Measurements from ENCODE around the gene CACNA1F. TPM values are rescaled to one million over a fixed set of nuclear protein-coding genes. Genes with fewer than 3 reads are reported as not detected.

CACNA1F gene
- total RNA-seq, 4 donors from 2014 or later, result 0.10 to 0.21 (median 0.13) TPM; not detected in 1

GRCh38 chrX:49179358-49179757, 53.8 kb downstream of the CACNA1F start:
- Histone ChIP-seq H3K27ac (no peak overlapping the region), H3K36me3 (peaks cover 0 to 4% of the 10 kb centered on the region in 2 donors), H3K4me1 (no peaks in the 10 kb centered on the region), H3K4me3 (replicated peaks in 1 of 3) (no peak overlapping the region), H3K27me3 (no peaks in the 10 kb centered on the region), H3K9me3 (no peaks in the 10 kb centered on the region)
- intact Hi-C loops (cut with DNase I), result no loop called here
- DNase-seq, result no peak
- TF ChIP-seq POLR2A (IDR thresholded peaks at IDR 0.05) (no peak), CTCF (IDR thresholded peaks at IDR 0.05) (no peak)
- 100% methylated on average over 1 of the region's 2 CpGs for WGBS, 2 donors

- Histone ChIP-seq H3K27ac (no peak overlapping the region), H3K4me3 (replicated peaks in 1 of 3) (no peak overlapping the region), H3K9me3 (no peaks in the 10 kb centered on the region), H3K4me1 (no peaks in the 10 kb centered on the region), H3K36me3 (peaks cover 0 to 4% of the 10 kb centered on the region in 2 donors), H3K27me3 (no peaks in the 10 kb centered on the region)
- no peak for DNase-seq
- WGBS, 2 donors, result no CpG with 5 or more reads among the region's 3 CpGs
- intact Hi-C loops (cut with DNase I), result no loop called here
- TF ChIP-seq POLR2A (IDR thresholded peaks at IDR 0.05) (no peak), CTCF (IDR thresholded peaks at IDR 0.05) (no peak)
Measured at GRCh38 chrX:49178537-49178936, 54.6 kb downstream of the CACNA1F start.

GRCh38 chrX:49177873-49178480, 55.2 kb downstream of the CACNA1F start:
- Histone ChIP-seq H3K4me1 (peaks cover 0 to under 1% of the 10 kb centered on the region in 2 donors), H3K36me3 (peaks cover 0 to under 1% of the 10 kb centered on the region in 2 donors), H3K27ac (no peak overlapping the region), H3K27me3 (no peaks in the 10 kb centered on the region), H3K9me3 (no peaks in the 10 kb centered on the region), H3K4me3 (replicated peaks in 1 of 3) (no peak overlapping the region)
- no CpG with 5 or more reads among the region's 23 CpGs for WGBS, 2 donors
- TF ChIP-seq CTCF (IDR thresholded peaks at IDR 0.05) (no peak), POLR2A (IDR thresholded peaks at IDR 0.05) (no peak)
- intact Hi-C loops (cut with DNase I), result no loop called here
- no peak for DNase-seq

GRCh38 chrX:49177338-49177833, 55.8 kb downstream of the CACNA1F start:
- no peak for TF ChIP-seq CTCF (IDR thresholded peaks at IDR 0.05)
- no peaks in the 10 kb centered on the region for H3K36me3 ChIP-seq
- DNase-seq, result no peak
- no peak overlapping the region for H3K4me3 ChIP-seq (replicated peaks in 1 of 3)
- intact Hi-C loops (cut with DNase I), result no loop called here
- H3K27me3 ChIP-seq, result no peaks in the 10 kb centered on the region
- H3K27ac ChIP-seq, result no peak overlapping the region
- WGBS, 2 donors, result 92 to 96% methylated on average over 3 to 4 of the region's 4 CpGs
- H3K9me3 ChIP-seq, result no peaks in the 10 kb centered on the region
- H3K4me1 ChIP-seq, result peaks cover 0 to 3% of the 10 kb centered on the region in 2 donors

DNA sequence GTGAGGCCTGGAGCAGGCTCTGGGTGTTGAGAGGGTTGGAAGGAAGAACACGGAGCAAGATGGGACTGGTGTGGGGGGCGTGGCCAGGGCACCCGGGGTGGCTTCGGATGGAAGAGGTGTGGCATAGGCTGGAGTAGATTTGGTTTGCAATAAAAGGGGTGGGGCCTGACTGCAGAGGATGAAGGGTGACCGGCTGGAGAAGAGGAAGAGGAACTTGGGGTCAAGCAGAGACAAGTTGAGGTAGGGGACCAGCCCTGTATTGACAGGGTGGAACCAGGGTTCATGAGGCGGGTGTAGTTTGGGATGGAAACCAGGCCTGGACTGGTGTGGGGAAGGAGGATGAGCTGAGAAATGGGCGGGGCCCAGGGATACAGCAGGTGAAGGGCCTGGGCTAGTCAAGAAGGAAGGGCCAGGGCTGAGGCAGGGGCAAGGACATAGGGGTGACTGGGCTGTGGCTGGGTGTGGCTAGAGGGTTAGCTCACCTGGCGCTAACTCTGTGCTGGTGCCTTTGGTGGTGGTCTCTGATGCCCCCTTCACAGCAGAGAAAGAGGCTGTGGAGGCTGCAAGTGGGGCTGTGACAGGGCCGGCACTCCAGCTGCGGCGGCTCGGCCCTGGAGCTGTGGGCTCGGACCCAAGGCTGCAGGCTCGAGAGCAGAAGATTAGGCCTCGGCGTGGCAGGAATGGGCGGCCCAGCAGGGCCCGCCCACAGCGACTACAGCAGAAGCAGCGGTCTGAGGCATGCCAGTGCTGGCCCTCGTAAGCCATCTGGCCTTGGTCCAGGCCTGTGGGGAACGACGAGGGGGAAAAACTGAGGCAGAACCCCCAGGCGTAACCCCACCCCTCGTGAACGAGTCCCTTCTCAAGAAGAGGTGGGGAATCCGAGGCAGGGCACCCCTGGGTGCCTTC, 56.5 kb downstream of the CACNA1F start:
- Histone ChIP-seq H3K4me1 (peaks cover 0 to 3% of the 10 kb centered on the region in 2 donors), H3K4me3 (replicated peaks in 1 of 3) (no peak overlapping the region), H3K36me3 (no peaks in the 10 kb centered on the region), H3K27me3 (no peaks in the 10 kb centered on the region), H3K9me3 (no peaks in the 10 kb centered on the region), H3K27ac (no peak overlapping the region)
- 73 to 80% methylated on average over 10 to 14 of the region's 27 CpGs for WGBS, 2 donors
- DNase-seq, result no peak
- intact Hi-C loops (cut with DNase I), result no loop called here
- TF ChIP-seq POLR2A (IDR thresholded peaks at IDR 0.05) (no peak), CTCF (IDR thresholded peaks at IDR 0.05) (no peak)

Data from thyroid gland (tissue), 4 donors.